HG03135 (cell line): ENCODE results near the gene SYCP2.

Experiments
- ATAC-seq: cut with Tn5 transposase; IDR thresholded peaks from one replicate; pipeline ENCODE4 v1.9.1; 2021; ENCODE audit warnings: mild to moderate bottlenecking, moderate library complexity; ENCODE audit not compliant: unreplicated experiment

Gene SYCP2

DNA sequence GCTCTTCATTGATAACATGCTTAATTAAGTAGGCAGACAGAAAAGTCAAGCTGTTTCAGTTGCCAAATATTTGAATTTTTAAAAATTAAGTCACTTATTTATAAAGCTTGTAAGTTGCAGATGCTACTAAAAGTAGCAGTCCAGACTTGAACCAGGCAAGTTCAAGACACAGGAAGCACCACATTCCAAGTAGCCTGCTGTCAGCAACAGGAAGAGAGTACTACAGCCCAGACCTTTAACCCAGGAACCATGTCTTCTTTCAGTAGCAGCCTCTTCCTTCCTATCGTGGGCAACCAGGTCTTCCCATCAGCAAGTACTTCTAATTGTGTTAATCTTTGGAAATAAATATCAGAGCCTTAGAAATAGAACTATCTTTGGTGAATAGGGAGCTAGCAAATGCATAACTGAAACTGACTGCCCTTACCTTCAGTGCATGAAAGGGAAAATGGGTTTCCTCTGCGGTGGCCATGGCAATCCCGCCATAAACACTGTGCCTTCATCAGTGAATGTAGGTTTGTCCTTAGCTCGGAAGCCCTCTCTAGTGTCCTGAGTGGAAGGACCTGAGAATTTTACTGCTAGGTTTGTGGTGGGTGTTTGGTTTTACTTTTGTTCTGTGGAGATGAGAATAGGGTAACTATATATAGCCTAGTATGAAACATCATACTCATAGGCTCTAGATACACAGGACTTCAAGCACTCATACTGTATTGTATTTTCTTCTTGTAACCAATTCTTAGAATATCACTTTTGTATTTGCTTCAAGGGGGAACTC lies 95.6 kb downstream of the SYCP2 start:
- peak; percentile 72 for ATAC-seq

DNA sequence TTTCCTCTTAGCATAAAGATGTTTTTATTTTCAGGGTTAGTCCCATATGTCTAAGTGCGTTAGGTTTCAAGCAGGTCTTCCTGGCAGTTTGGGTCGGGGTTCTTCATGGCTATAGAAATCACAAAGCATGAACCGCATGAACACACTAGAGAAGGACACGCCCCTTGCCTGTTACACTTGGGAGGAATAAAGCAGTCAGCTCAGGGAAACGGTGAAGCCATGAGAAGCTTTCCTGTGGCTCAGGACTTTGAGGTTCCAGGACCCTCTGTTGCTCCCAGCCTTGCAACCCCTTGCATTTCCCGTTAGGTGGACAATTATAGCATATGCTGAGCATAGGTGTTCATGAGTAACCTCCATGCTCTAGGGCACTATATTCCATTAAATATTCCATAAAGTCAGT lies 96.7 kb downstream of the SYCP2 start:
- ATAC-seq = no peak

DNA sequence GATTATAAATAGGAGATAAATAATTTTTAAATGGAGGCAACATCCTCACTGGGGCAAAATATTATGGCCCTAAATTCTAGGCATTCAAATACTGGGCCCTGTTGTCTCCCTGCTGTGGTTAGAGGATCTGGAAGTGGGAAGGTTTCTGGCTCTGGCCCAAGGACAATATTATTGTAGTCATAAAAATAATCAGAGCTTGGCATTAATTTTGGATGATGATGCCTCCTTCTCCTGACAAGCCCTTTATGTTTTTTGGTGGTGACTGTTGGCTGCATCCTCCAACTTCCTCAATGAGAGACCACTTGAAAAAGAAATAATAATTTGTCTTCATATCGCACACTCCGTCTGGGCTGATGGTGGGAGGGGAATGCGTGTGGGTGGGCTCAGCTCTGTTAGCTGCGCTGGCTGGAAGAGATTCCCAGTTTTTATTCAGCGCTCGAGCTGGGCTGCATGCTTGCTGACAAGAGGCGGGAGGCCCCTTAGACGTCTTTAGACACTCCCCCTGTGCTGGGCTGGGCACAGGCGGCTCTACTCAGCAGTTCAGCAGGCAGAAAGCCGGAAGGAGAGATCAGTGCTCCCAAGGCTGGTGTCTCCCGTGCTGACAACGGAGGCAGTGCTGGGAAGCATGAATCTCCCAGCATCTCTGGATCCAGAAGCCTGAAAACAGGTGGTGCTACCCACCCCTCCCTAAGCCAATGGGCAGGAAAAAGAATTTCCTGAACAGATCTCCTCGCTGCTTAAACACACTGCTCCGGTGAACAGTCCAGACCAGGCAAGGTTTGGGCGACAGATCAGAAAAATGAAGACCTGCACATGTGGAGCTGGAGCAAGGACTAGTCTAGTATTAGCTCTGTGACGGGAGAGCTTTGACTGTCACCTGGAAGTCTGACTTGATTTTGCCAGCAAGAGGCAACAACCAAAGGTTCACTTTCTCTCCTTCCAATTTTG lies 97.7 kb downstream of the SYCP2 start:
- no peak for ATAC-seq

DNA sequence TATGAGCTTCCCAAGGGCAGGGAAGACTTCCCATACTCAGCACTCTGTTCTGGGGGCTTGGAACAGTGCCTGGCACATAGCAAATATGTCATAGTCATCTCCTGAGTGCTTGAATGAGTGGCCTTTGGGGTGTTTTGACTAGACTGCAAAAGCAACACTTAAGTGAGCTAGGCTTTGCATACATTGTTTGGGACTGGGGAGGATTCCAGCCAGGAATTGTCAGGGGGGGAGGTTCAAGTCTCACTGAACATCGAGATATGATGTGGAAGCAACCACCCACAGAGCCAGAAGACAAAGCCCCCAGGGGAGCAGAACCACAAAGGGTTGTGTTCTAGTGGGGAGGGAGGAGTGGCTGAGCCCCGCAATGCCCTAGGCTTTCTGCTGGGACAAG lies 98.4 kb downstream of the SYCP2 start:
- ATAC-seq = no peak

- ATAC-seq = no peak
Observed at GRCh38 chr20:59832406-59833363, 100.8 kb downstream of the SYCP2 start.

DNA sequence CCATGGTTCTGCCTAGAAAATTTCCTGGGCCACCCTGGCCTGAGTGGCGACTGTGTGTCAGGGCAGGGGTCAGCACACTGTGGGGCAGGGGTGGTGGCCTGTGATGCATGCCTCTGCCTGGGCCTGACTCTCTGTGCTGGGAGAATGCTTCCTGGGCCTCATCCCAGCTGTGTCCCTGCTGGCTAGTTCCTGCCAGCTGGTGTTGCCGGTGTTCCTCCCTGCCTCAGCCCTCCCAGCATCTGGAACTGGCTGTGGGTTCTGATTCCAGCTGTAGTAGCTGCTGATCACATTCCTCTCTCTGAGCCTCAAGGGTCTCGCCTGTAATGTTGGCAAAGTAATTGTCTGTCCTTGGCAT lies 101.5 kb downstream of the SYCP2 start:
- ATAC-seq = no peak

GRCh38 chr20:59831024-59831915 lies 102.2 kb downstream of the SYCP2 start:
- no peak for ATAC-seq

GRCh38 chr20:59830665-59831023 lies 102.8 kb downstream of the SYCP2 start:
- no peak for ATAC-seq

DNA sequence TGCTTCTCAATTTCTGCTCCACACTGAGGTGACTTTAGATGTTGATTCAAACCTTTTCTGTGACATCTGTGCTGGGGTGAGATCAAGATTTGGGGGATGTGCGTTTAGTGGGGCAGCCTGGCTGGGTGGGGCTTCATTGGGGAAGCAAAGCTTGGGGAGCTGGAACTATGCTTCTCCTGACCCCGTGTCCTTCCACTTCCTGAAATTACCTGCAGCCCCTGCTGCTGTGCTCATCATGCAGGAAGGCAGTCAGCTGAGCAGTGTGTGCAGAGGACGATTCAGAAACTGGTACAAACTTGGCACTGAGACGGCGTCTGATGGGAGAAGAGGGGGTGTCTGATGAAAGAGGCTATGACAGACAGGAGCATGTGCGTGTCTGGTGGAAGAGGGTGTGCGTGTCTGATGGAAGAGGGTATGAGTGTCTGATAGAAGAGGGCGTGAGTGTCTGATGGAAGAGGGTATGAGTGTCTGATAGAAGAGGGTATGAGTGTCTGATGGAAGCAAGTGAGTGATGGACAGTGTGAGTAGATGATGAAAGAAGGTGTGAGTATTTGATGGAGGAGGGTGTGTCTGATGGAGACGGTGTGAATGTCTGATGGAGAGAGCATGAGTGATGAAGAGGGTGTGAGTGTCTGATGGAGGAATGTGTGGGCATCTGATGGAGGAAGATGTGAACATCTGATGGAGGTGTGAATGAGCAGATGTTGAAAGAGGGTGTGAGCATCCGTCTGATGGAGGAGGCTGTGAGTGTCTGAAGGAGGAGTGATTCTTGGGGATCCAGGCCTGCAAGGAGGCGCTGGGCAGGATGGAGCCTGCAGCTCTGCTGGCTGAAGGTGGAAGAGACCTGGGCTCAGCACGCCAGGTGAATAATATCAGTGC lies 103.4 kb downstream of the SYCP2 start:
- no peak for ATAC-seq

DNA sequence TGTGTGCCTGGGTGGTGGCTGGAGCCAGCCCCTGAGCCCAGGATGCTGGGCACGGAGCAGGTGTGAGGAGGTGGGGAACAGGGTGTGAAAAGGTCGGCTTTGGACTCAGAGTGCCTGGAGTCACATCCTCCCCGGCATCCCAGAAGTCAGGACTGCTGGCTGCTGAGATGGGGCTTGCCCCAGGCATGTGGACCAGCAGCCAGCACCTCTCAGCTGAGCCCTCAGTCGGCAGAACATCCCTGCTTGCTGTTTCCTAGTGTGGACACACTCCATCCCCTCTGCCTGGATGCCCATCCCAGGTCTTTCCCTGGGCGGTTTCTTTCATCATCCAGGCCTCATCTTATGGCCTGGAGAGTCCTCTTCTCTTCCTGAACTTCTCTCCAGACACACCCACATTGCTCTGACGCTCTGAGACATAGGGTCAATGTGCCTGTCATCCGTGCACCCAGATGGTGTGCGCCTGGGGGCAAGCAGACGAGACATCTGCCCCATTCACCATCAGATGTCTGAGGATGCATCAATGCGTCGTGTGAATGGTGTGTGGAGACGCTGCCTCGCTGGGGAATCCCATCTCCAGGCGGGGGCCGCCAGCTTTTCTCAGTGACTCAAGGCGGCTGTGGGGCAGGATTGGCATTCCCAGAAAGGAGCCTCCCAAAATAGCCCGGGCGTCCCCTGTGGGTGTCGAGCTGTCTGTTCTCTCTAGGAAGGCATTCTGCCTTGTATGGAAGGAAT lies 104.2 kb downstream of the SYCP2 start:
- no peak for ATAC-seq

GRCh38 chr20:59828125-59829053 lies 105.0 kb downstream of the SYCP2 start:
- ATAC-seq = no peak

GRCh38 chr20:59827138-59828056 lies 106.0 kb downstream of the SYCP2 start:
- ATAC-seq = no peak

GRCh38 chr20:59825944-59826759 lies 107.3 kb downstream of the SYCP2 start:
- no peak for ATAC-seq

GRCh38 chr20:59825563-59825920 lies 107.9 kb downstream of the SYCP2 start:
- no peak for ATAC-seq

- no peak for ATAC-seq
Observed at GRCh38 chr20:59824711-59825562, 108.5 kb downstream of the SYCP2 start.
